Upper lobe of left lung (tissue), 6 donors: Measurements from ENCODE around the gene PTPRM. TPM values are rescaled to one million over a fixed set of nuclear protein-coding genes. Genes with fewer than 3 reads are reported as not detected.

ENCODE experiments used
- ATAC-seq, 2 donors: fragments of 200-7000 bp; cut with Tn5 transposase; one replicate each; pipeline ENCODE4 v1.9.1; 2022; ENCODE audit warnings: mild to moderate bottlenecking in 2 of 2, moderate library complexity in 2 of 2; ENCODE audit not compliant: low FRiP score in 2 of 2
- DNase-seq, 2 donors: peaks; one replicate each; pipeline ENCODE4 v3.0.0-alpha.2; 2019 to 2020
- H3K27ac ChIP-seq, 4 donors: fragments of 200-600 bp; sonication (generic); one replicate each; pipeline ENCODE4 v1.5.1; 2016 to 2019
- H3K27me3 ChIP-seq, 4 donors: fragments of 200-600 bp; sonication (generic); one replicate each; pipeline ENCODE4 v1.5.1; 2017 to 2019
- H3K36me3 ChIP-seq, 4 donors: fragments of 200-600 bp; sonication (generic); one replicate each; pipeline ENCODE4 v1.5.1; 2016 to 2019
- H3K4me1 ChIP-seq, 4 donors: fragments of 200-600 bp; sonication (generic); one replicate each; pipeline ENCODE4 v1.5.1; 2018 to 2019
- H3K4me3 ChIP-seq, 4 donors: fragments of 200-600 bp; sonication (generic); one replicate each; pipeline ENCODE4 v1.5.1; 2017 to 2019; ENCODE audit warnings: mild to moderate bottlenecking in 2 of 4, moderate library complexity in 1 of 4
- H3K9me3 ChIP-seq, 4 donors: fragments of 200-600 bp; sonication (generic); one replicate each; pipeline ENCODE4 v1.5.1; 2018 to 2019
- CTCF ChIP-seq, 6 experiments: fragments of 450-650 bp in 4 of 6; fragments of 200-600 bp in 2 of 6; sonication (generic) in 2 of 6; IDR thresholded peaks; one replicate each; pipeline ENCODE4 v1.5.1; 2016 to 2019; ENCODE audit warnings: antibody characterized with exemption in 6 of 6
- EP300 ChIP-seq, 4 donors: sonication (generic); formaldehyde crosslinking; IDR thresholded peaks; one replicate each; pipeline ENCODE4 v1.5.1; 2017; ENCODE audit warnings: antibody characterized with exemption in 4 of 4, control low read depth in 2 of 4
- POLR2A ChIP-seq, 4 donors: fragments of 450-650 bp; IDR thresholded peaks; one replicate each; pipeline ENCODE4 v1.5.1; 2016 to 2017; ENCODE audit warnings: antibody characterized with exemption in 4 of 4, mild to moderate bottlenecking in 2 of 4
- POLR2AphosphoS5 ChIP-seq, 2 donors: sonication (generic); formaldehyde crosslinking; IDR thresholded peaks; one replicate each; pipeline ENCODE4 v1.5.1; 2017; ENCODE audit warnings: antibody characterized with exemption in 2 of 2
- WGBS, 2 donors: methylation state at CpG; one replicate each; pipeline ENCODE4 v1.1.5; 2017 to 2018; 5-methylcytosine and 5-hydroxymethylcytosine counted together
- total RNA-seq, 6 donors: library from RNA; depleted of rRNA in 4 of 6; stranded (reverse); fragments of >200 nt in 4 of 6; gene quantifications; one replicate each; pipeline versions ENCODE4 v1.1.0 to v1.2.1, GENCODE V29; 2016 to 2021
- donor health status: DM: no; HTN: no; CAD: no; lungs with moderate emphysema.
- donor health status: DM: no; HTN: yes; CAD: no; lungs with severe emphysema.

The PTPRM gene
- total RNA-seq, 6 donors from 2014 or later, result 82.0 to 201 (median 154) TPM

- TF ChIP-seq POLR2A (IDR thresholded peaks at IDR 0.05), result no peak
- no peak for TF ChIP-seq CTCF (IDR thresholded peaks at IDR 0.05)
- Histone ChIP-seq H3K4me1 (peaks cover 0 to 15% (median 7%) of the 10 kb centered on the region in 4 donors), H3K27me3 (no peaks in the 10 kb centered on the region), H3K36me3 (no peaks in the 10 kb centered on the region), H3K9me3 (no peaks in the 10 kb centered on the region), H3K27ac (no peak overlapping the region), H3K4me3 (no peak overlapping the region)
- DNase-seq (no peak), ATAC-seq (peak in 1 of 2 donors; percentile 10)
- WGBS, 2 donors, result 86 to 90% methylated on average over 3 of the region's 3 CpGs
Measured at GRCh38 chr18:7579176-7579917, 12.2 kb downstream of the PTPRM start.

GRCh38 chr18:7579918-7580542 is 12.9 kb downstream of the PTPRM start:
- Histone ChIP-seq H3K27ac (no peak overlapping the region), H3K9me3 (no peaks in the 10 kb centered on the region), H3K4me3 (no peak overlapping the region), H3K4me1 (peaks cover 0 to 21% (median 9%) of the 10 kb centered on the region in 4 donors), H3K36me3 (no peaks in the 10 kb centered on the region), H3K27me3 (no peaks in the 10 kb centered on the region)
- no peak for TF ChIP-seq POLR2AphosphoS5 (IDR thresholded peaks at IDR 0.05)
- TF ChIP-seq EP300 (IDR thresholded peaks at IDR 0.05), result no peak
- TF ChIP-seq CTCF (IDR thresholded peaks at IDR 0.05), result no peak
- no peak for TF ChIP-seq POLR2A (IDR thresholded peaks at IDR 0.05)
- DNase-seq, result no peak
- ATAC-seq, result no peak
- WGBS, 2 donors, result 85 to 92% methylated on average over 4 of the region's 4 CpGs

GRCh38 chr18:7584646-7585275 is 17.6 kb downstream of the PTPRM start:
- TF ChIP-seq CTCF (IDR thresholded peaks at IDR 0.05), result no peak
- no peak for TF ChIP-seq POLR2A (IDR thresholded peaks at IDR 0.05)
- TF ChIP-seq EP300 (IDR thresholded peaks at IDR 0.05), result no peak
- no peak for TF ChIP-seq POLR2AphosphoS5 (IDR thresholded peaks at IDR 0.05)
- Histone ChIP-seq H3K4me1 (peaks cover 0 to 16% (median 6%) of the 10 kb centered on the region in 4 donors), H3K36me3 (no peaks in the 10 kb centered on the region), H3K9me3 (no peaks in the 10 kb centered on the region), H3K27ac (peak overlapping the region in 1 of 4 donors; percentile 6), H3K4me3 (no peak overlapping the region), H3K27me3 (no peaks in the 10 kb centered on the region)
- 49 to 62% methylated on average over 7 of the region's 7 CpGs for WGBS, 2 donors
- no peak for DNase-seq
- no peak for ATAC-seq

- 60 to 63% methylated on average over 4 of the region's 4 CpGs for WGBS, 2 donors
- H3K4me1 ChIP-seq, result peaks cover 0 to 16% (median 7%) of the 10 kb centered on the region in 4 donors
- H3K4me3 ChIP-seq, result no peak overlapping the region
- no peak for DNase-seq
- no peaks in the 10 kb centered on the region for H3K36me3 ChIP-seq
- H3K27me3 ChIP-seq, result no peaks in the 10 kb centered on the region
- ATAC-seq, result no peak
- H3K27ac ChIP-seq, result peak overlapping the region in 1 of 4 donors; percentile 1
- no peak for TF ChIP-seq CTCF (IDR thresholded peaks at IDR 0.05)
- no peak for TF ChIP-seq EP300 (IDR thresholded peaks at IDR 0.05)
- no peak for TF ChIP-seq POLR2A (IDR thresholded peaks at IDR 0.05)
- TF ChIP-seq POLR2AphosphoS5 (IDR thresholded peaks at IDR 0.05), result no peak
- H3K9me3 ChIP-seq, result no peaks in the 10 kb centered on the region
Measured at GRCh38 chr18:7585276-7585670, 18.2 kb downstream of the PTPRM start.
